Mucosa of descending colon (tissue), 3 donors: ENCODE measurements around the gene GALNT1. TPM values are rescaled to one million over a fixed set of nuclear protein-coding genes. Genes with fewer than 3 reads are reported as not detected.
A peak's percentile ranks its signal among the peaks of the same experiment; 100 is the strongest.

Source experiments
- ATAC-seq: fragments of 200-7000 bp; cut with Tn5 transposase; one replicate; pipeline ENCODE4 v1.9.1; 2020; ENCODE audit warnings: mild to moderate bottlenecking, moderate library complexity
- DNase-seq, 3 donors: peaks; one replicate each; pipeline ENCODE4 v3.0.0-alpha.2; 2020
- H3K36me3 ChIP-seq: fragments of 200-600 bp; one replicate; pipeline ENCODE4 v1.8.0; 2021; ENCODE audit warnings: low read depth, mild to moderate bottlenecking
- H3K4me1 ChIP-seq: fragments of 200-600 bp; one replicate; pipeline ENCODE4 v1.8.0; 2021; ENCODE audit warnings: low read depth, mild to moderate bottlenecking
- H3K4me3 ChIP-seq: fragments of 200-600 bp; one replicate; pipeline ENCODE4 v1.8.0; 2021; ENCODE audit warnings: mild to moderate bottlenecking
- H3K9me3 ChIP-seq: fragments of 200-600 bp; one replicate; pipeline ENCODE4 v1.8.0; 2021; ENCODE audit warnings: mild to moderate bottlenecking
- CTCF ChIP-seq: fragments of 200-600 bp; IDR thresholded peaks from one replicate; pipeline ENCODE4 v1.8.0; 2022; ENCODE audit warnings: antibody characterized with exemption, mild to moderate bottlenecking
- intact Hi-C, 2 donors: fragments of 100-400 bp; cut with DNase I in 1 of 2; cut with micrococcal nuclease in 1 of 2; formaldehyde crosslinking; loops; one replicate each; pipeline versions ENCODE4 v1.11.0 to v1.11.1; 2022; cut with DNase I, micrococcal nuclease
- total RNA-seq, 3 donors: library from RNA; stranded (reverse); fragmentation: NEBNext Ultra II Directional in 2 of 3; extraction: Animal tissue kit (Norgen Biotek cat#: 25700) in 2 of 3; gene quantifications; one replicate each; pipeline versions ENCODE4 v1.2.1 to v1.2.4, GENCODE V29; 2021 to 2023
- donor health status: DM: no; HTN: no; CAD: no; lungs with moderate emphysema.
- donor health status: DM: no; HTN: no; CAD: no.
- donor health status: DM: no; HTN: yes; CAD: no.

Gene GALNT1
- total RNA-seq, 3 donors from 2014 or later, result 82.7 to 118 (median 109) TPM

- intact Hi-C loops, result no loop called here
Observed at GRCh38 chr18:35578481-35578880, 3.1 kb upstream of the GALNT1 start.

GRCh38 chr18:35578936-35579335, 2.6 kb upstream of the GALNT1 start:
- DNase-seq (no peak), ATAC-seq (peak; percentile 47)
- Histone ChIP-seq H3K4me3 (no peak overlapping the region), H3K4me1 (peaks cover 24% of the 10 kb centered on the region), H3K9me3 (no peaks in the 10 kb centered on the region), H3K36me3 (no peaks in the 10 kb centered on the region)
- intact Hi-C loops, result no loop called here
- no peak for TF ChIP-seq CTCF

More at GRCh38 chr18:35578481-35578880, 3.1 kb upstream of the GALNT1 start:
- TF ChIP-seq CTCF, result no peak
- ATAC-seq (no peak), DNase-seq (no peak)
- Histone ChIP-seq H3K4me1 (peaks cover 22% of the 10 kb centered on the region), H3K36me3 (no peaks in the 10 kb centered on the region), H3K4me3 (no peak overlapping the region), H3K9me3 (no peaks in the 10 kb centered on the region)

- TF ChIP-seq CTCF, result no peak
- H3K4me3 ChIP-seq, result peak overlapping the region; percentile 61
- H3K36me3 ChIP-seq, result no peaks in the 10 kb centered on the region
- H3K9me3 ChIP-seq, result no peaks in the 10 kb centered on the region
- ATAC-seq (peak; percentile 72), DNase-seq (peak; percentile 63 to 77 (median 73))
- H3K4me1 ChIP-seq, result peaks cover 24% of the 10 kb centered on the region
- intact Hi-C loops, result no loop called here
Observed at GRCh38 chr18:35580701-35581539, 620 bp upstream of the GALNT1 start.

- peak overlapping the region; percentile 47 for H3K4me3 ChIP-seq
- TF ChIP-seq CTCF, result no peak
- no peaks in the 10 kb centered on the region for H3K36me3 ChIP-seq
- H3K4me1 ChIP-seq, result peaks cover 24% of the 10 kb centered on the region
- DNase-seq (peak; percentile 35 to 67 (median 60)), ATAC-seq (peak; percentile 4)
- no peaks in the 10 kb centered on the region for H3K9me3 ChIP-seq
- intact Hi-C loops, result no loop called here
Observed at GRCh38 chr18:35581898-35582641, 530 bp downstream of the GALNT1 start.

- ATAC-seq (peak; percentile 30), DNase-seq (no peak)
- TF ChIP-seq CTCF, result no peak
- H3K36me3 ChIP-seq, result no peaks in the 10 kb centered on the region
- intact Hi-C loops, result no loop called here
- no peak overlapping the region for H3K4me3 ChIP-seq
- H3K9me3 ChIP-seq, result no peaks in the 10 kb centered on the region
- peaks cover 24% of the 10 kb centered on the region for H3K4me1 ChIP-seq
Observed at GRCh38 chr18:35582899-35583558, 1.5 kb downstream of the GALNT1 start.
